Raji (cell line): ENCODE data around the gene CDH23.

Source experiments
- POLR2A ChIP-seq: IDR thresholded peaks from 2 replicates; pipeline ENCODE4 v1.6.1; 2011; ENCODE audit warnings: low read depth, low read length, control low read depth; ENCODE audit not compliant: insufficient read depth

Gene CDH23

DNA sequence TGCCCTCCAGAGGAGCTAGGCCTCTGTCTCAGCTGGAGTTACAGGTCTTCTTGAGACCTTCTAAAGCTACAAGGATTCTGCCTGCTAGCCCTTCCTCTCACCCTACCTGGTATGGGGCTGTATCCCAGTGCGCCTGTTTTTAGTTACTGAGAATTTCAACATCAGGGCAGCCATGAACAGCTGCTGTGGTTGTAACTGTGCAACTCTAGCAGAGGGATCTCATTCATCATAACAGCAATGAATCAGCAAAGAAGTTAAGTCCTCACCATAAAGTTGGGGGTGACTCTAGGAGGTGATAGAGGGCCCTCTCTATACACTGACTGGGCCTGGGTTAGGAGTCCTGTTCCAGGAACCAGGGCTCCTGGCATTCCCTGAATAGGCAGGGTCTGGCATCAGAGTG is 14.0 kb upstream of the CDH23 start:
- TF ChIP-seq POLR2A, result no peak

DNA sequence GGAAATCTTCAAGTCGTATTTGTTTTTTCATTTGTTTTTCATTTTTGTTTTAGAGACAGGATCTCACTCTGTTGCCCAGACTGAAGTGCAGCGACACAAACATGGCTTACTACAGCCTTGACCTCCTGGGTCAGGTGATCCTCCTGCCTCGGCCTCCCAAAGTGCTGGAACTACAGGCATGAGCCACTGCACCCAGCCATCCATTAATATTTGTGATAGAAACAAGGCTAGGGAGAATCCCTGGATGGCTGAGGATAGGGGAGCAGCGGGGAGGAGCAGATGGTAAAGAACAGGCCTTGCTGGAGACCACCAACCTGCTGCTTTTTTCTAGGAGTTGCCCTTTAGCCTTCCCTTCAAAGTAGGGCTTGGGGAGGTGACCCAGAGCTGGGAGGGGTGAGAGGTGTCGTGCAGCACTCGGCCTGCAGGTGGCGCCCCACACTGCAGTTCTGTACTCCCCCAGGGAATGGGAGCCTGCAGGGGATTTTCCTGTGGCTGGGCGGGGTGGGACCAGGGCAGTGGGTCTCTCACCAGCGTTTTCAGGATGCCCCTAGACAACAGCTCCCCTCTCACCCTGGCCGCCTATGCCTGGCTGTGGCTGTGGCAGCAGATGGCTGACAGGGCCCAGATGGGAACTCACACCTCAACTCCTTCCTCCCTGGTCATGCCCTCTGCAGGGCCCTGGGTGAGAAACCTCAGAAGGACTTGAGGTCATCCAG is 12.6 kb upstream of the CDH23 start:
- TF ChIP-seq POLR2A, result no peak

DNA sequence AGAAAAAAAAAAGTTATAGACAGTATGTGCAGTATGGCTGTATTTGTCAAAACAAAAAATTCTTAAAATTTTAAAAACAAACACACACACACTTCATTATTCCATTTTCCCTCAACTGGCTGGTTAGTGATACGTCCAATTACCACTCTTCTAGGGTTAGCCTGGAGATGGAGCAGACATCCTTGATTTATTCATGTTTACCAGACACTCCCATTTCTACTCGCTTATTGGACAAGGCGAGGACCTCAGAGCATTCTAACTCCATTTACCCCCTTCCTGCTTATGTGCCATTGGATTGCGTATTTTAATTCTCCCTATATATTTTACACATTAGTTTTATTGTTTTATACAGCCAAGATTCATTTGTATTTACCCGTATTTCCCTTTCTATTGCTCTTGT is 8.5 kb upstream of the CDH23 start:
- no peak for TF ChIP-seq POLR2A

DNA sequence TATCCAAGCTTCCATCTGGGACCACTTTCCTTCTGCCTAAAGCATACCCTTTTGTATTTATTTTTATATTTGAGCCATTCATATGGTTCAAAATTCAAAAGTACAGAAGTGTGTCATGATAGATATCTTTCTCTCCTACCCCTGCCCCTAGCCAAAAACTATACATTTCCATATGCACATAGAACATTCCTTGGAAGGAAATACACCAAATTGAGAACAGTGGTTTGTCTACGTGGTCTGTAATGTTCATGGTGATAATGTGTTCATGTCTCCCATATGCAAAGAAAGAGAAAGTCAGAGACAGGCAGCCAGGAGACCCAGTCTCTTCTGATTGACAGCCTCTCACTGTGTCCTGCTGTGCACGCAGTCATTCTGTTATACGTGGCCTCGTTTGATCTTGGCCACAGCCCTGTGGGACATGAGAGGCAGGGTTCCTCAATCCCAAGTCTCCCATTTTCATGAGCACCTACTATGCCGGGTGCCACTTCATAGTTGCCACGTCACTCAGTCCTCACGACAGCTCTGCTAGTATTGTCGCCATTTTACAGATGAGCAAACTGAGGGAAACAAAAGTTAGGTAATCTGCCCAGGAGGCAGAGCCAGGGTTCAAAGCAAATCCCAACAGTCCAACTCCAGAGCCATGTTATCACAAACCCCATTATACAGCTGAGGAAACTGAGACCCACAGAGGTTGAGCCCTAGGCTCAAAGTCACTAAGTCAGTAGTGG is 8.0 kb upstream of the CDH23 start:
- no peak for TF ChIP-seq POLR2A

DNA sequence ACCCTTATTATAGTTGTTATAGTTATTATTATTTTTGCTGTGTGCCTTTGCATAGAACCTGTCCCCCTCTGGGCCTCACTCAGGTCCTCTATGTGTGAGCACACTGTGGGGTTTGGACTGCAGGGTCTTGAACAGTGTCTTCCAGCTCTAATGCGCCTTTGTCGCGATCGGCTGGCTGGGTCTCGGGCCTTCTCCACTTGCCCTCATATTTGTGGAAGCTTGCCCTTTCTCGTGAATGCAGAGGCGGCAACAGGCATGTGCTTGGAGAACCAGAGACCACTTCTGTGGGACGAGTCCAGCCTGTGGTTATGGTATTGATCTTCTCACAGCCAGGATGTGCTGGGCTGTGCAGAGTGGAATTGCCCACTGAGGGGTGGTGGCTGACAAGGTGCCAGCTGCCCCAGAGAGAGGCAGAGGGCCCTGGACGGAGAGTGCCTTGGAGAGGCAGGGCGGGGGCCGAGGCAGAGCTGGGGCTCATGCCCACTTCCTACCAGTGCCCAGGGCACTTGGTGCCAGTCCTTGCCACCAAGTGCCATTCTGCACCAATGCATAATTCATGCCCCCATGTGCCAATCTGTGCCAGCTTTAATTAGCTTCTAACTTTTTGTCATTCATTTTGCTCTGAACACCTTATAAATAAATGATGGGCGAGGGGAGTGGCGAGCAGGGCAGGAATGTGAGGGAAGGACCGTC is 6.8 kb upstream of the CDH23 start:
- no peak for TF ChIP-seq POLR2A

DNA sequence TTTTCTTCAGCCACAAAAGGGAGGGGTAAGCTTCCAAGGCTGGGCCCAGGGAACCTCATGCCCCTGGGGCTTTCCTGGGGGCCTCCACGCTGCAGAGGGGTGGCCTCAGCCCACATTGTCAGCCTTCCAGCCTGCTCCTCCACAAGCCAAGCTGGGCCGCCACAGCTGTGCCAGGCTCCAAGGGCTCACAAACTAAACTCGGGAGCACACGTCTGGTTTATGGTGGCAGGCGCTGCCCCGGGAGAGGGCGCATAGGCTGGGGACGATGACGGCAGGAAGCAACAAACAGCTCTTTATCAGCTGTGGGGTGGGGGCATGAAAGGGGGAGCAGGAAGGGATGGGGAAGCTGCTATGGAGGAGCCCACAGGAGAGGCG is 6.3 kb upstream of the CDH23 start:
- no peak for TF ChIP-seq POLR2A

DNA sequence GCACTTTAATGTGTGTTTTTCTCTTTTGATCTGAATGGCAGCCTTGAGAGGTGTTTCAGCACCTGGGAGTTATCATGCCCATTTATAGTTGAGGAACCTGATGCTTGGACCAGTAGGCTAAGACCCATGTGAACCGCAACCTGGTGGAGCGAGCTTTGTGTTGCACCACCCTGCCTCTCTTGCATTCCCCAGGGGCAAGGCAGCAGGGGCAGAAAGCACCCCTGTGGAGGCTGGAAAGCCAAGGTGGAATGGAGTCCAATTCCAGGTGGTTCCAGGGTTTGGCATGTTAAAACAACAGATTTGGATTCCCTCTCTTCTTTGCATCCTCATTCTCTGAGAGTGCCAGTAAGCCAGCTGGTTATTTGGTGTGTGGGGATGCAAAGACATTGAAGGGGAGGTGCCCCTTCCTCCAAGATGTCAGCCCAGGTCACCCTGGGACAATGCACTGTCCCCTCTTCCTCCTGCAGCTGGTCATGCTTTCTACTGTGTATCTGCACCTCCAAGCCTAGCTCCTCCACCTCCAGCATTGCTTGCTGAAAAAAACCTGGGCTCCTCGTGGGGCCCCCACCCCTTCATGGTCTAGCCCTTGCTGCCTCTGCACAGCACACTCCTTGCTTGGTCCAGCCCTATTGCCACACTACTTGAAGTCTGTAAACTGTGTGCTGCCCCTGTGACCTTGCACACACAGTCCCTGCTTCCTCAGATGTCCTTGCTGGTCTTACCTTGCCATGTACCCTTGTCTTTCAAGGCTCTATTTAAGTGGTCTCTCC is 5.6 kb upstream of the CDH23 start:
- TF ChIP-seq POLR2A, result no peak

DNA sequence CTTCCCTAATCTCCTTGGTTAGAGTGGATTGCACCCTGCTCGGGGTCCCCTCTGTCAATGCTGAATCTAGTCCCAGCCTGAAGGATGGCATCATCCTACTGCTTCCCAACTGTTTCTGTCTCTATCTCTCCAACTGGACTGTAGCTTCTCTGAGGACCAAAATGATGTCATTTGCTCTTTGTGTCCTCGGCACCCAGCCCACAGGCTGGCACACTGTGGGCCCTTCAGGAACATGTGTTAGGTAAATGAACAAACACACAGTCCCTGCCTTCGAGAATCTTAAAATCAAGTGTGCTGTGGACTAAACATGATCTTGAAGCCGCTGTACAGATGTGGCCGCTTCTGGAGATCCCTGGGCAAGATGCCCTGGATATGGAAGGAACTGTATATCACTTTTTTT is 5.0 kb upstream of the CDH23 start:
- TF ChIP-seq POLR2A, result no peak

DNA sequence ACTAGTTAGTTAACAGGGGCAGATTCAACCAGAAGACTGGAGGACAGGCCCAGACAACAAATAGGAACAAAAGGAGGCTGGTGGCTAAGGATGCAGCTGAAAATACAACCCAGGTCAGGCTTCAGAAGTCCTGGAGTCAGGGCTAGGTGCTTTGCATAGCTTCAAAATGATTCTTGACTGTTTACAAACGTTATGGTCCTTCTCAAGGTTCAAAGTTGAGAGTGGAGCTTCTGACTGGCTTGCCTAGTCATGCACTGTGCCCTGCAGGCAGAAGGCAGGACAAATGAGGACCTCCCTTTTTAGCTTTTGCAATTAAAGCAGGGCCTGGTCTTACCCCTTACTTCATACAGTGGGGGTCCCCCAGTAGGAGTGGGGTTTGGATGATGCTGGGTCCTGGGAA is 4.4 kb upstream of the CDH23 start:
- no peak for TF ChIP-seq POLR2A

DNA sequence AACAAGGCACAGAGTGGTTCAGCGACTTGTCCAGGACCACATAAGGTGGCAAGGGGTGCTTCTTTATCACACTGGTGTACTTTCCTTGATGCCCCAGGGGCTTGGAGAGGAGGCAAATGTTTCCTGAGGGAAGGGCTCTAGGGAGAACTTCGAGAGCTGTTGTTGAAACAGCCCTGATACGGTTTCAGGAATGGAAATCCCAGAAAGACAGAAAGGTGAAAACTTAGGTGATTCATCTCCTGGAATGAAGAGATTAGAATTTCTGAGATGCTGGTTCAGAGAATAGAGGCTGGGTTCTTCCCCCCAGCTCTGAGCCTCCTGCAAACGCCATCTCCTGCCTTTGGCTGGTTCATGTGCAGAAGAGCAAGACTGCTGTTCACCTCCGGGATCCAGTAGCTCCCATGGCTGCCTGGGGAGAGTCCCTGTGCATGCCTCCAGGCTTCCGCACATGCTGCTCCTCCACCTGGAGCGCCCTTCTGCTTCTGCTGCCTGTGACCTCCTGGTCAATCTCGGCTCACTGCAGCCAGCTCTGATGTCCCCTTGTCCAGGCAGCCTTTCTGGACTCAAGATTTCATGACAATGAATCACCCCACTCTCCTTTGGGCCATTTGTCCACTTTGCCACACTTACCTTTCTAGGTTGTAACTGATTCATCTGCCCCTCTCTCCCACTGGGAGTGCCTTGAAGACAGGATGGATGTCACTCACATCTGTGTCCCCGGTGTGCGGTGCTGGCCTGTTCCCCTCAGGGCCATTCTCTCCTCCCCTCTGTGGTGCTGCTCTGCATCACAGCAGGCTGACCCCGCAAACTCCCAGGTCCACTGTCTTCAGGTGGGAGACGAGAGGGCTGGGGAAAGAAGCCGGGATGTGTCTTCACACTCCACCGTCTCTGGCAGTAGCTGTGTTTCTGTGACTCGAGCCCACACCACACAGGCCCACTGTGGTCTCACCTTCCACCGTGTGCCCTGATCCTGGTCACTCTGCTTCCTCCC is 3.6 kb upstream of the CDH23 start:
- TF ChIP-seq POLR2A, result no peak

DNA sequence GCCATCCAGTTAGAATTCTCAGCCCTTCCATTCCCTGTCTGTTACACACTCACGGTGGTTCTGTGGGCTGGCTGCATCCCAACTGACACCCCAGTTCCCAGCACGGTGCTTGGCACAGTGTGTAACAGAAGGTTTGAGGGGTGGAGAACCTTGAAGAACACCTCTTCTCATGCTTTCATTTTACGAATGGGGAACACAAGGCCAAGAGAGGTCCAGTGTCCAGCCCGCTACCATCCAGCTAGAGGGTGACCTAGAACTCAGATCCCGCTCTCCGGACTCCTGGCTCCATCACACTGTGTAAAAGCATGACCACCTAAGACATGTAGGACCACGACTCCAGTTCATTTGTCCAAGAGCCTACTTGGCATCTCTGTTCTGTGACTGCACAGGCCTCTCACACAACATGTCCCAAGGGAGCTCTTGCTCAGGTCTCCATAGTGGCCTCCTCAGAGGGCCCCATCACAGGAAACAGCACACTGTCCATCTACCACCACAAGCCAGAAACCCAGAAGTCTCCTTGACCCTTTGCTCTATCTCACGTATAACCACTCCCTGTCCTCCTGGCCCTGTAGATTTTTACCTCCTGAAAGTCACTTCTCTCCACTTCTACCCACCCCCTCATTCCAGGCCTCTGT is 2.8 kb upstream of the CDH23 start:
- no peak for TF ChIP-seq POLR2A

DNA sequence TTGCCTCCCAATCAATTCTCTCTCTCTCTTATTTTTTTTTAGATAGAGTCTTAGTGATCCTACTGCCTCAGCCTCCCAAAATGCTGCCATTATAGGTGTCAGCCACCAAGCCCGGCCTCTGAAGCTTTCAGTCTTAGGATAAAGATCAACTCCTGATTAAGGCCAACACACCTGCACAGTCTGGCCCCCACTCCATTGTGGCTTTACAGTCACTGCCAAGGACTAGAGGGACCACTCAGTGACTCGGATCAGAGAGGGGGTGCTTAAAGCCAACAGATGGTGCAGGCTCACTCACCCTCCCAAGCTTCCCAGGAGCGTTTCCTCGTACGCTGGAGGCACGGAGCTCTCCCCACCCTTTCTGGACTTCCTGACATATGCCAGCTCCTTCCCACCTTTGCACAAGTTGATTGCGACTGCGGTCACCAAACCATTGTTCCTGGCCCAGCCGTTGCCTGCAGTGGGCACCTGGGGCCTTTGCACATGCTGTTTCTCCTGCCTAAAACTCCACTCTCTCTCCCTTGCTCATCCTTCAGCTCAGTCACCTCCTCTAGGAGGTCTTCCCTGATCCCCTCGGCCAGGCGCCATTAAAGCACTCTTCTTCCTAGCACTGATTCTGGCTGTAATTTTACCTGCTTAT is 1.7 kb upstream of the CDH23 start:
- no peak for TF ChIP-seq POLR2A

DNA sequence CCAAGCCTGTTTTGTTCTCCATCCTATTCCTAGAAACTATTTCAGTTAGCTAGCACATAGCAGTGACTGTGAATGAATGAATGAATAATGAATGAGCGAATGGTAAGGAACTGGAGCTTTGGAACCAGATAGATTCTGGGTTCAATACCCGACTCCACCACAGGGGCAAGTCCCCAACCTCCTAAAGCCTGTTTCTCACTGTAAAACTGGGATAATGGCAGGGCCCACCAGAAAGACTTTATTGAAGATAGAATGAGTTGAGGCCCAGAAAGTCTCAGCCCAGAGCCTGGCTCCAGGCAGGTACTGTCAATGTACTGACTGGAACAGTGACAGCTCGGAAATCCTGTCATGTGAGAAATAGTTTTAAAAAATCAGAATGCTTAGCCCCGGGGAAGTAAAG is 1.1 kb upstream of the CDH23 start:
- TF ChIP-seq POLR2A, result no peak
